HG03097 (cell line): ENCODE results near the gene PITRM1.

ENCODE experiments used
- ATAC-seq: cut with Tn5 transposase; IDR thresholded peaks from one replicate; pipeline ENCODE4 v1.9.1; 2021; ENCODE audit not compliant: unreplicated experiment, low FRiP score

PITRM1 gene

GRCh38 chr10:3142146-3142875 is 30.3 kb downstream of the PITRM1 start:
- ATAC-seq: no peak

DNA sequence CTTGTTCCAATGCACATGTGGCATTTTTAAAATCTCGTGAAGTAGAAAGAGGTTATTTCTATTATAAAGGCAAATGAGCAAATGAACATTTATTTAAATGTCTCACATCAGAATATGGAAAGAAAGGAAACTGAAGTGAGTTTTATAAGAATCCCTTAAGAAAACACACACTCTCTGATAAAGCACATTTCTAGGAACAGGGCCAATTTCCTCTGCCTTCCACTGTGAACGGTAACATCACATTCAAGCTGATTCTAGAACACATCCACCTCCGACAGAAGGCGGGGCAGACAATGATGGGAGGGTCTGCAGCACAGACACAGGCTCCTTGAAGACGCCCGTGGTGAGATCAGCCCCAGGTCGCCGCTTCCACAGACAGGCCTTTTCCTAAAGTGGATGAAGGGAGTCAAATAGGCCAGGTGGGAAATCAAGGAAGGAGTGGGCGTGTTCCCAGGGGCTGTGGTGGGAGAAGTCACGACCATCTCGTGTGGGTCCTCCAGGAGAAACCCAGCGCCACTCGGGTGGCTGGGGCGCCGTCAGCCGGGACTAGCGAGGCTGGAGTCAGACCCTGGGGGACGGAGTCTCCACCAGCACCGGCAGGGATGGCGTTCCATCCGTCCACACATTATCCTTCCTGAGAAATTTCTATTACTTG is 31.1 kb downstream of the PITRM1 start:
- ATAC-seq: no peak

DNA sequence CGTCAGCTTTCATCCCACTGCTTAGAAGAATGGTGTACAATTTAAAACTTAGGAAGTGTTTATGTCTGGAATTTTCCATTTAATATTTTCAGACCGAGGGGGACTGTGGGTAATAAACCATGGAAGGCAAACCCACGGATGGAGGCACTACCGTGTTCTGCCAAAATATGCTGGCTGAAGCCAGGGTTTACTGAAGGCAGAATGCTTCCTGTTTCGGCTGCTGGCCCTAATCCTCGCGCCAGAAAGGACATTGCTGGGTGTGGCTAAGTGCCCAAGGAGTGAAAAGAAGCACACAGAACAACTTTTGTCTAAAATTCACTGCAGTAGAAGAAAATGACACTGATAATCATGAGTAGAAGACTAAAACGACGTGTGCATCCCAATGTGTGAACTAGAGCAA is 32.3 kb downstream of the PITRM1 start:
- ATAC-seq: no peak

GRCh38 chr10:3139216-3139910 is 33.2 kb downstream of the PITRM1 start:
- no peak for ATAC-seq

GRCh38 chr10:3137958-3138726 is 34.4 kb downstream of the PITRM1 start:
- no peak for ATAC-seq

DNA sequence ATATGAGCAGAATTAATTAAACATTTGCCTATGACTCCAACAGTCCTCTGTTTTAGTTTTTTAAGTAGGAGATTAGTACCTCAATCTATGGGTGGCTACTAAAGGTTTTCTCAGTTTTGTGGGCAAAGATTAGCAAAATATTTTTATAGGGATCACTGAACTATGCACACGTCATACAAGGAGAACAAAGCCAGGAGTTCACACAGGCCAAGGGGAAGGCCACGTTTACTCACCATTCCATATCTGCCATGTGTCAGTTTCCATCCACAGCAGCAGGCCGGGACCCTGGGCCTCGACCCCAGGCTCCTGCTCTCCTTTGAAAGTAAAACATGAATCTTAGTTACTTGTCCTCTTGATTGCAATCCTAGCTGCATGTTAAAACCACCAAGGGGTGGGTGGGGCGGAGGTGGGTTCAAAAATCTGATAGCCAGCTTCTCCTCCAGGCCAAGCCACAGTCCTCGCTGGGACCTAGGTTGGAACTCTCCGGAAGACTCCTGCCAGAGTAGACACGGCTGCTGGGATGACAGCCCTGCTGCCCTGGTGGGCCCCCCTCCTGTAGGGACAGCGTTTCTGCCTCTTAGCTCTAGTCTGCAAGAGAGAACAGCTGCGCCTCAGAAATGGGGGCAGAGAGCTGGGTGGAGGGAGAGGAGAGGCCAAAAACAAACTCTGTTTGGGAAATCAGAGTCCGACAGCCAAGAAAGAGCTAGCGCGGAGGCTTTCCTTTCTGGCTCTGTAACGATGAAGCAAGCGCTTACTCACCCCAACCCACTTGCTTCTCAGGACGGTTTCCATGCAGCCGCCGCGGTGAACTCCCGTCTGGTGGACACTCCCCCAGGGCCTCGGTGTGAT is 35.6 kb downstream of the PITRM1 start:
- no peak for ATAC-seq

DNA sequence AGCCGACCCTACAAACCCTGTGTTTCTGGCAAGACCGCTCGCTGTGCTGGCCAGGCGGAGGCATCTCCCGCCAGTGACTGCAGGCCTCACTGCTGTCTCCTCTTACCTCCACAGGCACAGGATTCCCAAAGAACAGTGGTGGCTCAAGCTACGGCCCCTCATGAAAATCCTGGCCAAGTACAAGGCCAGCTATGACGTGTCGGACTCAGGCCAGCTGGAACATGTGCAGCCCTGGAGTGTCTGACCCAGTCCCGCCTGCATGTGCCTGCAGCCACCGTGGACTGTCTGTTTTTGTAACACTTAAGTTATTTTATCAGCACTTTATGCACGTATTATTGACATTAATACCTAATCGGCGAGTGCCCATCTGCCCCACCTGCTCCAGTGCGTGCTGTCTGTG is 36.2 kb downstream of the PITRM1 start:
- no peak for ATAC-seq

DNA sequence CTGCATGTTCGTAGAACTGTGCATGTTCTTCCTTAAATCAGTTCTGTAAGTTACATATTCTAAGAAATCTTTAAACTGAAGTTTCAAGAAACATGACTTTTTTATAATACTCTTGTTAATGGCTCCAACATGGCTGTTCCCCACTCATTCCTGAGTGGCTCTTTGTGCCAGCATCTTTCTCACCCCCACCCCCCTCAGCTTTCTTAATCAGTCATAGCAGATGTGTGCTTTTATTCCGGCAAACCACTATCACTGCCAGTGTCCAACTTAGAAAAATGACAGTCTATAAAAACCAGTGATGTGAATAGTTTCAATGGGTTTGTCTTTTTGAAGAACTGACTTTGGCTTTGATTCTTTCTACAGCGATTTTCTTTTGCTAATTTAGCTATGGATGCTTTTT is 37.6 kb downstream of the PITRM1 start:
- ATAC-seq: no peak

- ATAC-seq: no peak
These were observed 38.6 kb downstream of the PITRM1 start for GRCh38 chr10:3133948-3134347.

GRCh38 chr10:3132036-3133025 is 40.3 kb downstream of the PITRM1 start:
- no peak for ATAC-seq

- ATAC-seq: no peak
These were observed 41.5 kb downstream of the PITRM1 start for GRCh38 chr10:3131098-3131497.

- ATAC-seq: no peak
These were observed 42.8 kb downstream of the PITRM1 start for GRCh38 chr10:3129581-3130340.

DNA sequence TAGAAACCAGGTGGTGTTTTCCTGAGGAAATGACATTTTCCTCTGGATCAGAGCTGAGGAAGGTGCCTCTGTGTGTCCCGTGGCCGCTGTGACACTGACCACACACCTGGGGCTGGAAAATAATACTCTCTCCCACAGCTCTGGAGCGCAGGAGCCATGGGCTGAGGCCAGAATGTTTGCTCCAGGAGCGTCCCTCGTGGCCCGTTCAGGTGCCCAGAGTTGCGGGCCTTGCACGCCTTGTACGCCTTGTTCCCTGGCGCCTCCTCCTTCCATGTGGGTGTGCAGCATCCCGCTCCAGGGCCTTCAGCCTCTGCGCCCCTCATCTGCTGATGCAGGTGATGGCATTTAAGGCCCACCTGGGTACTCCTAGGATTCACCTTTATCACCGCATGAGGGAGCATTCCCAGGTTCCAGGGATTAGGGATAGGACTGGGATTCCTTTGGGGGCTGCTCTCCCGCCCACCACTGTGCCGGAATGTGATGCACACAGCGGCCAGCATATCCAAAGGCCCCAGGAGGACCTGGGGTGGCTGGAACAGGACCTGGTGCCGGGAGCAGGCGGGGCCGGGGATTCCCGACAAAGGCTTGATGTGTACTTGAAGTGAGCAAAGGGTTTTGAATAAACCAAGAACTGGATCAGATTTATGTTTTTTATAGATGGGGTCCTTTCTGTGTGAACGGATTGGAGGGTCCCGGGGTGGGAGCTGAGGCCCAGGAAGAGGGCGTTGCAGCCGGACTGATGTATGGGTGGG is 44.0 kb downstream of the PITRM1 start:
- no peak for ATAC-seq

DNA sequence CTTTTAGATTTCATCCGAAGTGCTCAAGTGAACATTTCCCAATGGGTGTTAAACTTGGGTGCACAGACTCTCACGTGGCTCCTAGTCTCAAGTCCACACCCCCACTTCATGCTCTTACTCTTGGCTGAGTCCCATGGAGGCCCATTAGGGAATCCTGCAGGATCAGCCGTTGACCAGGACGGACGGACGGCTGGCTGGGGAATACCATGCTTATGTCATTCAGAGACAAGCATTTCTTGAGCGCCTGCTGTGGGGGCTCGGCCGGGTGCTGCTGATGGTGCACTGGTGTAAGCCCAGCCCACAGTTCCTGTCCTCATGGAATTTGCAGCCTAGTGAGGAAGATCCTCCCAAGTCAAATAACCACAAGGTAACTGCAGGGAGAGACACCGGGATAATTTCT is 44.7 kb downstream of the PITRM1 start:
- ATAC-seq: no peak

GRCh38 chr10:3126741-3127346 is 45.7 kb downstream of the PITRM1 start:
- no peak for ATAC-seq

- ATAC-seq: no peak
These were observed 46.3 kb downstream of the PITRM1 start for GRCh38 chr10:3126249-3126648.

- ATAC-seq: no peak
These were observed 46.9 kb downstream of the PITRM1 start for GRCh38 chr10:3125527-3126170.
